HG03159 (cell line): ENCODE data around the gene KCNT2.

Experiments used
- ATAC-seq: cut with Tn5 transposase; IDR thresholded peaks from one replicate; pipeline ENCODE4 v1.9.1; 2021; ENCODE audit warnings: mild to moderate bottlenecking, moderate library complexity; ENCODE audit not compliant: unreplicated experiment

The KCNT2 gene

DNA sequence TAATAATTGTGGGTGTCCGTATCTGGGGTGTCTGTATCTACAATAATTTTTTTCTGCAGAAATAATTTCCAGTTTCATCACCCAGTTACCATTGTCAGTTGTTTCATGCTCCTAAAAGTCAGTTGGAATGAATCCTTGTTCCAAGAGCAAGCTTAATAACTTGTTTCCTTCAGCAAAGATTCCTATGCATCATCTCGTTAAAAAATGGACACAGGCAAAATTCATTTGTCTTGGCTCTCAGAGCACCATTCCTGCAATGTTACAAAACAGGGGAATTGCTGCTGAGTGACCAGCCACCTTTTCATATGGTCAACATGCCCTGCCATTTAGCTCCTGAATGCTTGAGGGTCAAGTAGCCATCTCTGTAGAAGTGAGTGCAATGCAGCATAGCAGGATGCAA is 393.4 kb downstream of the KCNT2 start:
- no peak for ATAC-seq

DNA sequence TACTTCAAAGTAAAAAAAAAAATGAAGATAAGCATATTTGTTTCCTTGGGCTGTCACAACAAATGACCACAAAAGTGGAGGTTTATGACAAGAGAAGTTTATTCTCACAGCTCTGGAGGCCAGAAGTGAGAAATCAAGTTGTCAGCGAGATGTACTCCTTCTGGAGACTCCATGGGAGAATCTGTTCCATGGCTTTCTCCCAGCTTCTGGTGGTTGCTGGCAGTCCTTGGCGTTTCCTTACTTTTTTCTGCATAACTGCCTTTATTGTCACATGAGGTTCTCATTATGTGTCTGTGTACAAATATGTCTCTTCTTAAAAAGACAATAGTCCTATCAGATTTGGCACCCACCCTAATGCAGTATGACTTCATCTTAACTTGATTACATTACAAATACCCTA is 398.3 kb downstream of the KCNT2 start:
- ATAC-seq, result no peak

DNA sequence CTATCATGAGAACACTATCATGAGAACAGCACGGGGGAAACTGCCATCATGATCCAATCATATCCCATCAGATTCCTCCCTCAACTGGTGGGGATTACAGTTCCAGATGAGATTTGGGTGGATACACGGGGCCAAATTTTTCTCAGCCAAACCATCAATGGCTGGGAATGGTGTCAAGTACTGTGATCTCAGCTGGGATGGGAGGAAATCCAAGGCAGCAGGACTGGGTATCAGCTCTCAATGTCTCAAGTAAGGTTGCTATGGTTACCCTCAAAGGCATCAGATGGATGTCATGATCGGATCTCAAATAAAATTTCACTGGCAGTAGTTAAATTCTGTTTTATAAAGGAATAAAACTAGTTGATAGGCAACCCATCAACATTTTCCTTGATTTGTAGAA is 399.0 kb downstream of the KCNT2 start:
- no peak for ATAC-seq

DNA sequence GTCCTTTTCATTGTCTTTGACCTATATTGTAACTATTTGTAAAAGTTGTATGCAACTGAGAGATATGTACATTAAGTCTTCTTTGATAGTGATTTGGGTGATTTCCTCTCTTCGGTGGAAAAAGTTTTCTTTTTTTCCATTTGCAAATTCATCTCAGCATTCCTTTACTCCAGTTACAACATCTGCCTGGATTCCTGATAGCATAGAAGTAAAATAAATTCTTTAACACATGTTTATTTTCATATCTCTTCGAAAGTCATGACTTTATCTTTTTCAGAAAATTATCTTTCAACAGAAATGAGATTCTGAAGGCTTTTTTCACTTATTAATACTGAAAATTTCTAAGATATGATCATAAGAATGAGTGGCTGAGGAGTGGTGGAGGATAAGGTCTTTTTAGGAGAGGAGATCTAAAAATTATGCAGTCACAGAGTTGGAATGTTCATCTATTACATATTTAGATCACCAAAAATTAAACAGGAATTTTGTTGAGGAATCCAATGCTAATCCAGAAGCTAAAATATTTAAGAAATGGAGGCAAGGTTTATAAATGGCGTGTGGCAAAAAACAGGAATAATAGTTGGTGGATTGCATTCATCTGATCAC is 400.5 kb downstream of the KCNT2 start:
- no peak for ATAC-seq

DNA sequence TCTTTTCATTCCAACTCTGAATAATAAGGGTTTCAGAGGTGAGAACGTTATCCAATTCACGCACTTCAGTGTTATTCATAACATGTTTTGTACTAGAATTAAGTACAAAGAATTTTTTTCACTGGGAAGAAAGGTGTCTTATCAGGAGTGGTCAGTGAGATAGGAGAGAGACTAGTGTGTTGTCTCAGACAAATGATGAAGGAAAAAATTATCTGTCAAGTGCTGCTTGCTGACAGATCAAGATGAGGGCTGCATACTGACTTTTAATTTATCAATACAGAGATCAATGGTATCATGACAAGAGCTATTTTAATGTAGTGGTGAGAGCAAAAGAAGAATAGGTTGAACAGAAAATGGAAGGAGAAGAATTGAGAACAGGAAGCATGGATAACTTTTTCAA is 402.4 kb downstream of the KCNT2 start:
- ATAC-seq, result no peak

DNA sequence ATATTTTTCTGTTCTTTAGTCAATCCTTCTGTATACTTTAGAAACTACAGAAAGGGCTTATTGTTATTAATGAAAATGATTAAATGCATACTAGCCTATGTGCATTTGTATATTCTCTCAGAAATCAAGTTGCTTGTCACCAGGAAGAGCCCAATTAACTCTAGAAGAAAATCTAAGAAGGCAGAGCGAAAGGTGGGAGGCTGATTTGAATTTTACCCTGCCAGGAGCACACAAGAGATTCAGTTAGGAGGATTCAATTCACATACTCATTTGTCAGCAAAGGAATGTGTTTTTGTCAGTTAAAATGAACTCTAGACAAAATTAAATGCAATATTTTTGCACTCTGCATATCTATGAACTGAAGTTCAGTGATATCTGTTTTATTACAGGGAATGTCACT is 411.8 kb downstream of the KCNT2 start:
- no peak for ATAC-seq

DNA sequence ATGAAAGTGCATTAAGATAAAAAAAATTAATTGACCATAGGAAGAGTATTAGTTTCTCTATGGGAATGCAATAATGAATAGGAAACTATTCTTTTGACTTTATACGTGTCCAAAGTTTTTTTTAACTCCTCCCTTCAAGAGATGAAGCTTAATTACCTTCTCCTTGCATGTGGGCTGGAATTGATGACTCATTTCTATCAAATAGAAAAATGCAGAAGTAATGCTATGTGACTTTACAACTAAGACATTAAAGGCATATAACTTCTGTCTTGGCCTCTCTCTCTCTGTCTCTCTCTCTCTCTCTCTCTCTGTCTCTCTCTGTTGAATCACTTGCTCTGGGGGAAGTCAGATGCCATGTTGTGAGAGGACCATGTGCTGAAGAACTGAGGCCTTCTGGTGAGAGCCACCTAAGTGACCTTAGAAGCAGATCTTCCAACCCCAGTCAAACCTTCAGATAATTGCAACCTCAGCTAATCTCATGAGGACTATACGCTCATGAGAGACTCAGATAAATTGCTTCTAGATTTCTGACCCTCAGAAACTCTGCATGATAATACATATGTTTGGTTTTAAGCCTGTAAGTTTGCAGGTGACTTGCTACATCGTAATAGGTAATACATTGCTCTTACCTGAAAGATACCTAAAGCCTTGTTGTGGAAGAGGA is 414.2 kb downstream of the KCNT2 start:
- no peak for ATAC-seq

DNA sequence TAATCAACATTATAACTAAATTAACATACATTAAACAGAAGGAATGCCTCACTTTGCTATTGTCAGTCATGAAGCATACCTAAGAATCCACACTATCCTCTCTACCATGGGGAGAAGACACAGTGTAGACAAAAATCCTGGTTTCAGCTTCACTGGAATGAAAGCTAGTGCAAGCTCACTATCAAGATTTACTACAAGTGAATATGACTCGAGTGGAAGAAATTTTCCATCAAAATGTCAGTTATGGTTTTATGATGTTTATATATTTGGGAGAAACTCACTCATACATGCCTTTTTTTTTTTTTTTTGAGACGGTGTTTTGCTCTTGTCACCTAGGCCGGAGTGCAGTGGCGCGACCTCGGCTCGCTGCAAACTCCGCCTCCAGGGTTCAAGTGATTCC is 424.3 kb downstream of the KCNT2 start:
- no peak for ATAC-seq

DNA sequence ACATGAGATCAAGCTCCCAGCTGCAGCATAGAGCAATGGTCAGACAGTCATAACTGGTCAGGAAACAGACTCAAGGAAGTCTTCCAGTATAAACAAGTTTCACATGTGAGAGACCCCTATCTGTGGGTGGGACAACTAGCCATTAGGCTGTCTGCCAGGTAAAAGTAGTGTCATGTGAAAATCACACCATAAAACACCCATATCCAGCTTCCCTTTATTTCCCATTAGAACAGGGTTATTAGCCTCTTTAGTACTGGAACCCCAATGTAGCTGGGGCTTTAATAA is 426.7 kb downstream of the KCNT2 start:
- no peak for ATAC-seq

DNA sequence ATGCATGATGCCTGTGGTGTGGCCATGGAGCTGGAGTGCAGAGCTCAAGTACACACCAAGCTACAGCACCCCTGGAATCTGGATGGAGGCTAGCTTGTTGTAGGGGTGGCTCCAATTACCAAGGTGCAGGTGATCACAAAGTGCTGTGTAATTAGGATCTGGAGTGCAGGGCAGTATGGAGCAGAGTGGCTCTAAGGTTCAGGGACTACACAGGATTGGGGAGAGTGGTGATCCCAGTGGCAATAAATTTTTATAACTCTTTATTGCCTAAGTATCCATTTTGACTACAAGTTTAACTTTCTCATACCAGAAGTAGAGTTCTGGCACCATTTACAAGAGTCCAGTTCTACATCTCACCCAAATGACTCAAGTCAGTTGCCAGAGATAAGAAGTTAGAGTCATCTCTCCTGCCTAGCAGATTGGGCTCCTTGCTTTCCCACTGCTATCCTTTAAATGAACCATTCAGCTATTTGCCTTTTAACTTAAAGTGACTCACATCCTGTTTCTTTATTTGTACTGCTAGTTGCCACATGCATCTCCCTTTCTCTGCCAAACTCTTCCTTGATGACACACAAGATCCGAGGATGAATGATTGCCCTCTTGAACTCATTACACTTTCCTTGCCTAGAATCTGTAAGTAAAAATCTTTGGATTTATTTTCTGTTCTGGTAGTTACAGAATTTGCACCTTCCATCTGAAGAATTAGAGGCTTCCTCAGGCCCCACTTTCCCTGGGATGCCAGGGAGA is 427.2 kb downstream of the KCNT2 start:
- no peak for ATAC-seq

DNA sequence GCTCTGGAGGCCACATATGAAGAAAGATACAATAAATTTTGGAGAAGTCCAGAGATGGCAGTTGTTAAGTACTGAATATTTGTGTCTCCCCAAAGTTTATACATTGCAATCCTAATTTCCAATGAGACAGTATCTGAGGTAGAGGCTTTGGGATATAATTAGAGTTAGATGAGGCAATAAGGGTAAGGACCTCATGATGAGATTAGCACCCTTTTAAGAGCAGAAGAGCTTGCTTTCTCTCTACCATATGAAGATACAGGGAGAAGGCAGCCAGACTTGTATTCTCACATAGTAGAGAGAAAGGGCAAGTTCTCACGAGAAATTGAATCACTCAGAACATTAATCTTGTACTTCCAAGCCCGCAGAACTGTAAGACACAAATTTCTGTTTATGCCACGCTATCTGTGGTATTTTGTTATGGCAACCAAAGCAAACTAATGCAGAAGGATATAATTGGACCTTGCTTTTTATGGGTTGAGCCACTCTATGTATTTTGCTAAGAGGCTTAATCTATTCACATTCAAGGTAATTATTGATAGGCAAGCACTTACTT is 430.1 kb downstream of the KCNT2 start:
- no peak for ATAC-seq
